ENCODE data around the gene SCN9A. TPM values are rescaled to one million over a fixed set of nuclear protein-coding genes. Genes with fewer than 3 reads are reported as not detected.

The SCN9A gene
- total RNA-seq, 1 experiment from 2014 or later: 3.4 TPM

- TF ChIP-seq CTCF (conservative IDR thresholded peaks at IDR 0.05) (no peak), EZH2 (IDR thresholded peaks at IDR 0.05; ENCODE audit: low read depth) (no peak)
- intact Hi-C loops (cut with micrococcal nuclease; ENCODE audit: unreplicated experiment): no loop called here
- Histone ChIP-seq H3K4me1 (replicated peaks; ENCODE audit: insufficient read depth) (no peaks in the 10 kb centered on the region), H3K27ac (no peak overlapping the region), H3K9me3 (ENCODE audit: insufficient read depth, low read depth) (no peaks in the 10 kb centered on the region), H3K4me3 (no peak overlapping the region), H3K79me2 (ENCODE audit: low read depth) (no peaks in the 10 kb centered on the region), H3K36me3 (ENCODE audit: low read depth) (no peaks in the 10 kb centered on the region), H2AFZ (no peak overlapping the region), H4K20me1 (ENCODE audit: insufficient read depth) (no peaks in the 10 kb centered on the region), H3K4me2 (no peak overlapping the region), H3K27me3 (ENCODE audit: insufficient read depth, low read depth) (no peaks in the 10 kb centered on the region), H3F3A (ENCODE audit: insufficient read depth, low read depth) (no peaks in the 10 kb centered on the region), H3K9me2 (ENCODE audit: insufficient read depth) (no peaks in the 10 kb centered on the region)
- ChIA-PET CTCF (no interaction called here), POLR2A (ENCODE audit: unreplicated experiment) (no interaction called here)
- DNase-seq: no peak
- no TSS peak for BruUV-seq (replicated peaks)
These were observed 44.3 kb downstream of the SCN9A start for GRCh38 chr2:166331468-166331867.

- no peak overlapping the region for H3K4me2 ChIP-seq
- no peaks in the 10 kb centered on the region for H3K4me1 ChIP-seq (replicated peaks; ENCODE audit: insufficient read depth)
- H3K4me3 ChIP-seq: no peak overlapping the region
- TF ChIP-seq EZH2 (IDR thresholded peaks at IDR 0.05; ENCODE audit: low read depth) (no peak), CTCF (conservative IDR thresholded peaks at IDR 0.05) (no peak)
- no peaks in the 10 kb centered on the region for H3K27me3 ChIP-seq (ENCODE audit: insufficient read depth, low read depth)
- H2AFZ ChIP-seq: no peak overlapping the region
- H3K9me3 ChIP-seq (ENCODE audit: insufficient read depth, low read depth): no peaks in the 10 kb centered on the region
- CTCF ChIA-PET: no interaction called here
- no peak overlapping the region for H3K27ac ChIP-seq
- BruUV-seq (replicated peaks): no TSS peak
- no peaks in the 10 kb centered on the region for H3K79me2 ChIP-seq (ENCODE audit: low read depth)
- no peaks in the 10 kb centered on the region for H3K9me2 ChIP-seq (ENCODE audit: insufficient read depth)
- H3K36me3 ChIP-seq (ENCODE audit: low read depth): no peaks in the 10 kb centered on the region
- no peaks in the 10 kb centered on the region for H3F3A ChIP-seq (ENCODE audit: insufficient read depth, low read depth)
- POLR2A ChIA-PET (ENCODE audit: unreplicated experiment): no interaction called here
- DNase-seq: no peak
- H4K20me1 ChIP-seq (ENCODE audit: insufficient read depth): no peaks in the 10 kb centered on the region
- intact Hi-C loops (cut with micrococcal nuclease; ENCODE audit: unreplicated experiment): no loop called here
These were observed 46.3 kb downstream of the SCN9A start for GRCh38 chr2:166329465-166329864.

GRCh38 chr2:166328147-166328546 lies 47.6 kb downstream of the SCN9A start:
- Histone ChIP-seq H3K27ac (no peak overlapping the region), H3F3A (ENCODE audit: insufficient read depth, low read depth) (no peaks in the 10 kb centered on the region), H3K27me3 (ENCODE audit: insufficient read depth, low read depth) (no peaks in the 10 kb centered on the region), H2AFZ (no peak overlapping the region), H3K79me2 (ENCODE audit: low read depth) (no peaks in the 10 kb centered on the region), H3K9me2 (ENCODE audit: insufficient read depth) (no peaks in the 10 kb centered on the region), H3K9me3 (ENCODE audit: insufficient read depth, low read depth) (no peaks in the 10 kb centered on the region), H3K4me3 (no peak overlapping the region), H3K36me3 (ENCODE audit: low read depth) (no peaks in the 10 kb centered on the region), H3K4me1 (replicated peaks; ENCODE audit: insufficient read depth) (no peaks in the 10 kb centered on the region), H3K4me2 (no peak overlapping the region), H4K20me1 (ENCODE audit: insufficient read depth) (no peaks in the 10 kb centered on the region)
- BruUV-seq (replicated peaks): no TSS peak
- intact Hi-C loops (cut with micrococcal nuclease; ENCODE audit: unreplicated experiment): no loop called here
- DNase-seq: no peak
- TF ChIP-seq EZH2 (IDR thresholded peaks at IDR 0.05; ENCODE audit: low read depth): no peak
- TF ChIP-seq CTCF (conservative IDR thresholded peaks at IDR 0.05): no peak
- CTCF ChIA-PET: no interaction called here
- POLR2A ChIA-PET (ENCODE audit: unreplicated experiment): no interaction called here

Measured in PC-9 (cell line).